SU-DHL-6 (cell line): ENCODE data around the gene CUL1.

Experiments
- CTCF ChIP-seq: fragments of 200-600 bp; sonication (generic); IDR thresholded peaks from one replicate; pipeline ENCODE4 v1.5.1; 2017; ENCODE audit warnings: antibody characterized with exemption, mild to moderate bottlenecking, low read length, moderate library complexity; ENCODE audit not compliant: insufficient read depth, poor library complexity, severe bottlenecking
- EZH2phosphoT487 ChIP-seq: fragments of 200-600 bp; sonication (generic), shearing (Covaris generic); conservative IDR thresholded peaks from 2 replicates; pipeline ENCODE4 v1.6.1; 2018; ENCODE audit warnings: mild to moderate bottlenecking, antibody characterized with exemption, low read length, moderate library complexity, mixed read lengths

DNA sequence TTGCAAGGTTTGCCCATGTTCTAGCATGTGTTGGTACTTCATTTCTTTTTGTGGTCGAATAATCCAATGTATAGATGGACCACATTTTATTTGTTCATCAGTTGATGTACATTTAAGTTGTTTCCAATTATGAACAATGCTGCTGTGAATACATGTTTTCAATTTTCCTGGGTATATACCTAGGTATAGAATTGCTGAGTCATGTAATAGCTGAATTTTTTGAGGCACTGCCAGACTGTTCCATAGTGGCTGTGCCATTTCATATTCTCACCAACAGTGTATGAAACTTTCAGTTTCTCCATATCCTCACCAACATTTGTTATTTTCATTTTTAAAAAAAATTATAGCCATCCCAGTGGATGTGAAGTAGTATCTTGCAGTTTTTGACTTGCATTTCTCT is 94.9 kb downstream of the CUL1 start:
- no peak for TF ChIP-seq CTCF
- no peak for TF ChIP-seq EZH2phosphoT487
